ENCODE results near the gene ACSS3.

- TF ChIP-seq EZH2 (IDR thresholded peaks at IDR 0.05; ENCODE audit: low read length): no peak
- no peak for TF ChIP-seq CTCF (optimal IDR thresholded peaks at IDR 0.05 in 1 of 3, IDR thresholded peaks at IDR 0.05 in 1 of 3, conservative IDR thresholded peaks at IDR 0.05 in 1 of 3; ENCODE audit: extremely low read depth in 1 of 3, insufficient read depth in 2 of 3, low read length in 3 of 3)
These were observed 68.6 kb downstream of the ACSS3 start for GRCh38 chr12:81146228-81147225.

All from keratinocyte (primary cell).